NCI-H146 treated with DMSO at 0.1 percent for 48 hours (cell line): Measurements from ENCODE around the gene TRIM25.

Experiments
- DNase-seq: peaks from one replicate; lab custom pipeline; 2025; ENCODE audit not compliant: unreplicated experiment; lab: John Stamatoyannopoulos, UW

TRIM25 gene

DNA sequence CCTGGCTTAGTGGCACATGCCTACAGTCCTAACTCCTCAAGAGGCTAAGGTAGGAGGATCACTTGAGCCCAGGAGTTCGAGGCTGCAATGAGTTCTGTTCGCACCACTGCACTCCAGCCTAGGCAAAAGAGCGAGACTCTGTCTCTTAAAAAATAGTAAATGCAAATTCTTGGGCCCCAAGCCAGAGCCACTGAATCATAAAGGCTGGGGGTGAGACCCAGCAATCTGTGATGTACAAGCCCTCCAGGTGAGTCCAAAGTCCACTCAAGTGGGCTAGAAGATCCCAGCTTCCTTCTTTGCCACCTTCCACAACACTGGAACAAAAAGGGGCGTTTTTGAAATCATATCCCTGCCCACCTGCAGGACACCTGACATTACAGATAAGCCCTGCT, 16.9 kb downstream of the TRIM25 start:
- DNase-seq, result no peak

- DNase-seq, result no peak
Measured at GRCh38 chr17:56896217-56896967, 17.5 kb downstream of the TRIM25 start.

GRCh38 chr17:56894859-56895455, 18.9 kb downstream of the TRIM25 start:
- no peak for DNase-seq

DNA sequence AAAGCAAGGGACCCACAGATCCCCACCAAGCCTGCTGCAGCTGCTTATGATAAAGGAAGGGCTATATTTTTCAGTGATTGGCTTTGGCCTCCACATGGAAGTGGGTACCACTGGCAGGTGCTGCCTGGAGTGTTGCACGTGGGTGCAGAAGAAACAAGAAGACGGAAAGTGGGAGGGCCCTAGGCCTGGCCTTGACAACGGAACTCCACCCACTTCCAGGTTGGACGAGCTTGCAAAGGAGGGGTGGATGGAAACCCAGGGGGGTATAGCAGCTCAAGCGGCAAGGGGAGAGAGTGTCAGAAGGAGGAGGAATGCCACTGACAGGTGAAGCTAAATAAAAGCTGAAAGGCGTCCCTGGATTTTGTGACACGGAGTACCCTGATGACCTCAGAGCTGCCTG, 20.3 kb downstream of the TRIM25 start:
- DNase-seq, result no peak

- DNase-seq, result no peak
Measured at GRCh38 chr17:56892333-56892732, 21.5 kb downstream of the TRIM25 start.

GRCh38 chr17:56891751-56892150, 22.1 kb downstream of the TRIM25 start:
- no peak for DNase-seq

GRCh38 chr17:56890906-56891674, 22.8 kb downstream of the TRIM25 start:
- DNase-seq, result no peak

DNA sequence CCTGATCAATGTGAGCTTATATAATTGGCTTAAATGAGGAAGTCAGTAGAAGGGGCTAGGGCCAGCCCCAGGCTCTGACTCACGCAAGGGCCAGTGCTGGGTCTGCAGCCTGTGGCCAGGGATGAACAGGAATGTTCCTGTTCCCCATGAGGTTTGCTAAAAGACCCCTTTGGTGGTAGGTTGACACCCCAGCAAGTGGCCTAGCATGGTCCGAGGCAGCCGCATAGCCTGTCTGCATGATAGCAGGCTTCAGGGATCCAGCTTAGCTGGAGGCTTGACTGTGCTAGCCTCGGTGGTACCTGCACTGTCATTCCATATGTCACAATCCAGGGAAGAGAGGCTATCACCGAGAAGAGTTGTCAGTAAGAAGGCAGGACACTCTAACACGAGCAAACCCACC, 23.5 kb downstream of the TRIM25 start:
- no peak for DNase-seq

GRCh38 chr17:56887552-56888467, 26.0 kb downstream of the TRIM25 start:
- no peak for DNase-seq

GRCh38 chr17:56887105-56887504, 26.7 kb downstream of the TRIM25 start:
- no peak for DNase-seq

- no peak for DNase-seq
Measured at GRCh38 chr17:56886288-56886731, 27.5 kb downstream of the TRIM25 start.

- DNase-seq, result no peak
Measured at GRCh38 chr17:56885312-56885657, 28.6 kb downstream of the TRIM25 start.

GRCh38 chr17:56884483-56885311, 29.2 kb downstream of the TRIM25 start:
- DNase-seq, result peak; percentile 39

- DNase-seq, result no peak
Measured at GRCh38 chr17:56883616-56884015, 30.2 kb downstream of the TRIM25 start.

DNA sequence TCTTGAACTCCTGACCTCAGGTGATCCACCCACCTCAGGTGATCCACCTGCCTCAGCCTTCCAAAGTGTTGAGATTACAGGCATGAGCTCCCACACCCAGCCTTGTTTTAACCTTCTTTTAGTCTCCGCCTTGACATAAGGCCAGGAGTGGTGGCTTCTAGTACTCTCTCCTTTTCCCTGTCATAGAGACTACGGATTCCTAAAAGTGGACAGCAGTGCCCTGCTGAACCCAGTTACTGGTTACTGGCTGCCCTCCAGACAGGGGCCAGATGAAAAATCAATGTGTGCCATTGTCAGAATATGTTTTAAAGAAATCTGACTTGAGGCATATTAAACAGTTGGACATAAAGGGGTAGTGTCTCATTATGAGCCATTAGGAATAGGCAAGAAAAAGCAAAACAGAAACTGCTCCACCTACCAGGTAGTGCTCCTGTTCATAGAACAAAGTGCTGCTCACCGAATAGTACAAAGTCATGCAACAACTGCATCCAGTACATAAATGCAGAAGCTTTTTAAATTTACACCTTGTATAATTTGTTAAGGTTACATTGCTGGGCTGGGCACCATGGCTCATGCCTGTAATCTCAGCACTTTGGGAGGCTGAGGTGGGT, 32.1 kb downstream of the TRIM25 start:
- DNase-seq, result no peak

GRCh38 chr17:56880571-56880970, 33.3 kb downstream of the TRIM25 start:
- DNase-seq, result no peak

DNA sequence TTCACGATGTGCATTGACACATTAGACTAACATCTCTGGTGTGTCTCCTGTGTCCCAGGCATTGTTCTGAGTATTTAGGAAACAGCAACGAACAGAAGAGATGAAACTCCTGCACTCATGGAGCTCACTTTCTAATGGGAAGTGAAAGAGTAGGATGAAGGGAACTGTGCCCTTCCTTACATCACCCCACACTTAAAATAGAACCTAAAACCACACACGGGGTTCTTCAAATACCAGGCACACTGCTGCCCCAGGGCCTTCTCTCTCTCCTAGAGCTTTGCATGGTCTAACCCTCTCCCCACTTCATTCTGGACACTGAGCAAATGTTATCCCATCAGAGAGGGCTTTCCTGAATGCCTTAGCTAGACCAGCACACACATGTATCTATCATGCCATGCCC, 33.7 kb downstream of the TRIM25 start:
- no peak for DNase-seq

- DNase-seq, result no peak
Measured at GRCh38 chr17:56879280-56879679, 34.6 kb downstream of the TRIM25 start.

DNA sequence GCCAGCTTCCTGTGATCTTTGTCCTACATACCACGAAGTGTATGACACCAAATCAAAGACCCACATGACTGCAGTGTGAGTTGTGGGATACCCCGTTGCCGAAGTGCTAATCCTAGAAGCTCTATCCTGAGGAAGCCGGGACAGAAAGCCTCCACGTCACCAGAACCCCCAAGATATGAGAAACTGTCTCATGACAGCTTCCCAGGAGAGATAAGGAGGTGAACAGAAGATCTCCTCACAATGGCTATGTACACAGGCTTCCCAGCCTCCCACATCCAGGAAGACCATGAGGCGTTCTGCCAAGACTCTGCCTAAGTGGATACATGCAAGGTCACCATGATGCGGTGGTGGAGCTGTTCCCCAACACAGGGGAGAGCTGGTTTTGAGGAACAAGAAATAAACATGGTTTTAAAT, 37.1 kb downstream of the TRIM25 start:
- no peak for DNase-seq
